ENCODE results near the gene ABCC10.

ABCC10 gene

DNA sequence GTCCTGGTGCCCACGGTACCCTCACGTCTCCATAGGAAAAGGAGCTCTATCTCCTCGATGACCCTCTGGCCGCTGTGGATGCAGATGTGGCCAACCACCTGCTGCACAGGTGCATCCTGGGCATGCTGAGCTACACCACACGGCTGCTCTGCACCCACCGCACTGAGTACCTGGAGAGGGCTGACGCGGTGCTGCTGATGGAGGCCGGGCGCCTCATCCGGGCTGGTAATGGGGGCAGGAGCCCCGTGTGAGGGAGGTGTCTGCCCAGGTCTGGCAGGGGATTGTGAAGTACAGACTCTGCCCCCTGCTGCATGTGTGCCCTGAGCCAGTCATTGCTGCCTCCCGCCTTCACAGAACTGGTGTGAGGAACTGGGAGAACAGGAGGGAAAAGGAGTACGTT lies 15.6 kb downstream of the ABCC10 start:
- Histone ChIP-seq H3K4me3 (ENCODE audit: low read depth in 1 of 2, low read length in 1 of 2) (no peak overlapping the region), H3K27ac (no peak overlapping the region), H3K4me1 (ENCODE audit: control insufficient read depth in 1 of 2, insufficient read depth in 1 of 2, low read depth in 1 of 2, low read length in 1 of 2) (no peaks in the 10 kb centered on the region), H3K27me3 (no peaks in the 10 kb centered on the region), H3K9me3 (no peaks in the 10 kb centered on the region), H3K36me3 (peaks cover 98% of the 10 kb centered on the region)
- TF ChIP-seq, protein P1, sequence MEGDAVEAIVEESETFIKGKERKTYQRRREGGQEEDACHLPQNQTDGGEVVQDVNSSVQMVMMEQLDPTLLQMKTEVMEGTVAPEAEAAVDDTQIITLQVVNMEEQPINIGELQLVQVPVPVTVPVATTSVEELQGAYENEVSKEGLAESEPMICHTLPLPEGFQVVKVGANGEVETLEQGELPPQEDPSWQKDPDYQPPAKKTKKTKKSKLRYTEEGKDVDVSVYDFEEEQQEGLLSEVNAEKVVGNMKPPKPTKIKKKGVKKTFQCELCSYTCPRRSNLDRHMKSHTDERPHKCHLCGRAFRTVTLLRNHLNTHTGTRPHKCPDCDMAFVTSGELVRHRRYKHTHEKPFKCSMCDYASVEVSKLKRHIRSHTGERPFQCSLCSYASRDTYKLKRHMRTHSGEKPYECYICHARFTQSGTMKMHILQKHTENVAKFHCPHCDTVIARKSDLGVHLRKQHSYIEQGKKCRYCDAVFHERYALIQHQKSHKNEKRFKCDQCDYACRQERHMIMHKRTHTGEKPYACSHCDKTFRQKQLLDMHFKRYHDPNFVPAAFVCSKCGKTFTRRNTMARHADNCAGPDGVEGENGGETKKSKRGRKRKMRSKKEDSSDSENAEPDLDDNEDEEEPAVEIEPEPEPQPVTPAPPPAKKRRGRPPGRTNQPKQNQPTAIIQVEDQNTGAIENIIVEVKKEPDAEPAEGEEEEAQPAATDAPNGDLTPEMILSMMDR (IDR thresholded peaks at IDR 0.05) = no peak

DNA sequence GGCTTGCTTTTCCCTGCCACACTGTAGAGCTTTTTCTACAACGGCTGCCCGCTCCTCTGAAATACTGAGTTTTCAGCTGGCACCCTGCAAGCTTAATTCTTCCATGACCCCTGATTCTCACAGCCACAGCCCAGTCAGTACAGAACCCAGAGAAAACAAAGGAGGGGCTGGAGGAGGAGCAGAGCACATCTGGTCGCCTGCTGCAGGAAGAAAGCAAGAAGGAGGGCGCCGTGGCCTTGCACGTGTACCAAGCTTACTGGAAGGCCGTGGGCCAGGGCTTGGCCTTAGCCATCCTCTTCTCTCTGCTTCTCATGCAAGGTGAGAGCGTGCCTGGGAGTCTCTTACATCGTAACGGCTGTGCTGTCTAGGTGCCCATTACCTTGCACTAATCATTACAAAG lies 16.7 kb downstream of the ABCC10 start:
- no peak overlapping the region for H3K4me3 ChIP-seq (ENCODE audit: low read depth in 1 of 2, low read length in 1 of 2)
- H3K27me3 ChIP-seq = no peaks in the 10 kb centered on the region
- peaks cover 98% of the 10 kb centered on the region for H3K36me3 ChIP-seq
- no peak overlapping the region for H3K27ac ChIP-seq
- TF ChIP-seq, protein P1 (IDR thresholded peaks at IDR 0.05) = no peak
- H3K4me1 ChIP-seq (ENCODE audit: control insufficient read depth in 1 of 2, insufficient read depth in 1 of 2, low read depth in 1 of 2, low read length in 1 of 2) = no peaks in the 10 kb centered on the region
- no peaks in the 10 kb centered on the region for H3K9me3 ChIP-seq

DNA sequence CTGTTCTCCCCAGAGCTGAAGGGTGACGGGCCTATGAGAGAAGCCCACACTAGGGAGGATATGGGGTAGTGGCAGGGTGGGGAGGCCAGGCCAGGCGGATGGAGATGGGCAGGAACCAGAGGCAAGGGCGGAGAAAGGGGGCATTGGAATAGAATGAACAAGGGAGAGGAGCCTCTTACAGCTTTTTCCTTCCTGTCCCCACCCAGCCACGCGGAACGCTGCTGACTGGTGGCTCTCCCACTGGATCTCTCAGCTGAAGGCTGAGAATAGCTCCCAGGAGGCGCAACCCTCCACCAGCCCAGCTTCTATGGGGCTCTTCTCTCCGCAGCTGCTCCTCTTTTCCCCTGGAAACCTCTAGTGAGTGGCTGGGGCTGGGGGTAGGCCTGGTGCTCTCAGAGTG lies 17.2 kb downstream of the ABCC10 start:
- H3K9me3 ChIP-seq = no peaks in the 10 kb centered on the region
- H3K4me3 ChIP-seq (ENCODE audit: low read depth in 1 of 2, low read length in 1 of 2) = no peak overlapping the region
- H3K36me3 ChIP-seq = peaks cover 98% of the 10 kb centered on the region
- TF ChIP-seq, protein P1 (IDR thresholded peaks at IDR 0.05) = no peak
- H3K4me1 ChIP-seq (ENCODE audit: control insufficient read depth in 1 of 2, insufficient read depth in 1 of 2, low read depth in 1 of 2, low read length in 1 of 2) = no peaks in the 10 kb centered on the region
- H3K27ac ChIP-seq = no peak overlapping the region
- H3K27me3 ChIP-seq = no peaks in the 10 kb centered on the region

DNA sequence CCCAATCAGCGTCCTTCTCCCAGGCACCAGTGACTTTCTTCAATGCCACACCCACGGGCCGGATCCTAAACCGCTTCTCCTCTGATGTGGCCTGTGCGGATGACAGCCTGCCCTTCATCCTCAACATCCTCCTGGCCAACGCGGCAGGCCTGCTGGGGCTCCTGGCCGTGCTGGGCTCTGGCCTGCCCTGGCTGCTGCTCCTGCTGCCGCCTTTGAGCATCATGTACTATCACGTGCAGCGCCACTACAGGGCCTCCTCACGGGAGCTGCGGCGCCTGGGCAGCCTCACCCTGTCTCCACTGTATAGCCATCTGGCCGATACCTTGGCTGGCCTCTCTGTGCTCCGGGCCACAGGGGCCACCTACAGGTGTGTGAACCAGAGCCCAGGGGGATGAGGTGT lies 18.2 kb downstream of the ABCC10 start:
- Histone ChIP-seq H3K27me3 (no peaks in the 10 kb centered on the region), H3K4me3 (ENCODE audit: low read depth in 1 of 2, low read length in 1 of 2) (no peak overlapping the region), H3K36me3 (peaks cover 98% of the 10 kb centered on the region), H3K4me1 (ENCODE audit: control insufficient read depth in 1 of 2, insufficient read depth in 1 of 2, low read depth in 1 of 2, low read length in 1 of 2) (no peaks in the 10 kb centered on the region), H3K27ac (no peak overlapping the region), H3K9me3 (no peaks in the 10 kb centered on the region)
- TF ChIP-seq, protein P1 (IDR thresholded peaks at IDR 0.05) = no peak

DNA sequence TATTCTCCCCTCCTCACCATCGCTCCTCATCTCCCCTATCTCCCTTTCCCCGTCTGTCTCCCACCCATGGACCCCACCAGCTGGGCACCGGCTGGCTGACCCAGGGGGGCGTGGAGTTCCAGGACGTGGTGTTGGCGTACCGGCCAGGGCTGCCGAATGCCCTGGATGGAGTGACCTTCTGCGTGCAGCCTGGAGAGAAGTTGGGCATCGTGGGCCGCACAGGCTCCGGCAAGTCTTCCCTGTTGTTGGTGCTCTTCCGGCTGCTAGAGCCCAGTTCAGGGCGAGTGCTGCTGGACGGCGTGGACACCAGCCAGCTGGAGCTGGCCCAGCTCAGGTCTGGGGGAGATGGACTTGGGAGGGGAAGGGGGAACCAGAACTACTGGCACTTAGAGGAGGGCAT lies 20.3 kb downstream of the ABCC10 start:
- Histone ChIP-seq H3K4me3 (ENCODE audit: low read depth in 1 of 2, low read length in 1 of 2) (no peak overlapping the region), H3K4me1 (ENCODE audit: control insufficient read depth in 1 of 2, insufficient read depth in 1 of 2, low read depth in 1 of 2, low read length in 1 of 2) (no peaks in the 10 kb centered on the region), H3K36me3 (peaks cover 100% of the 10 kb centered on the region), H3K27ac (no peak overlapping the region), H3K9me3 (no peaks in the 10 kb centered on the region), H3K27me3 (no peaks in the 10 kb centered on the region)
- TF ChIP-seq, protein P1 (IDR thresholded peaks at IDR 0.05) = no peak

DNA sequence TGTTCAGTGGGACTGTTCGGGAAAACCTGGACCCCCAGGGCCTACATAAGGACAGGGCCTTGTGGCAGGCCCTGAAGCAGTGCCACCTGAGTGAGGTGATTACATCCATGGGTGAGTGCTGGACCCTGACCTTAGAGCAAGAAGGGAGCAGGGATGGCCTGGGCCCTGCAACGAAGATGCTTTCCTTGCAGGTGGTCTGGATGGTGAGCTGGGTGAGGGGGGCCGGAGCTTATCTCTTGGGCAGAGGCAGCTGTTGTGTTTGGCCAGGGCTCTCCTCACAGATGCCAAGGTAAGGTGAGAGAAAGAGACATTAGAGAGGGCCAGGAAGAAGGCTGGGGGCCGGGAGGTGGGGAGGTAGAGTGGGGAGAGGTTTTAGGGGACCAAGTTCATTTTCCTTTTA lies 21.6 kb downstream of the ABCC10 start:
- no peak overlapping the region for H3K4me3 ChIP-seq (ENCODE audit: low read depth in 1 of 2, low read length in 1 of 2)
- H3K36me3 ChIP-seq = peaks cover 95% of the 10 kb centered on the region
- no peaks in the 10 kb centered on the region for H3K9me3 ChIP-seq
- TF ChIP-seq, protein P1 (IDR thresholded peaks at IDR 0.05) = no peak
- no peaks in the 10 kb centered on the region for H3K4me1 ChIP-seq (ENCODE audit: control insufficient read depth in 1 of 2, insufficient read depth in 1 of 2, low read depth in 1 of 2, low read length in 1 of 2)
- no peak overlapping the region for H3K27ac ChIP-seq
- peaks cover 2% of the 10 kb centered on the region for H3K27me3 ChIP-seq

All from neutrophil (primary cell).